ENCODE results near the gene MRPL1. TPM values are rescaled to one million over a fixed set of nuclear protein-coding genes. Genes with fewer than 3 reads are reported as not detected.
A peak's percentile ranks its signal among the peaks of the same experiment; 100 is the strongest.

Gene MRPL1
- total RNA-seq (2014; rRNA removed; shearing (Covaris generic)) (16.6 and 22.6 TPM in 2 replicates), total RNA-seq (2022) (30.0 and 37.4 TPM in 2 replicates), Bru-seq, nascent RNA (percentile 90 among the genes with signal in this experiment), BruChase-seq, experiment 1, labeled RNA remaining after a 6-hour chase (percentile 76 among the genes with signal in this experiment), BruChase-seq, experiment 2, labeled RNA remaining after a 2-hour chase (percentile 73 among the genes with signal in this experiment)
- long read RNA-seq, transcript MRPL1-201 (9 exons, 1,490 nt): major isoform, 12 of 20 reads
- long read RNA-seq, partial matches to known transcripts: 0 of 20 reads
- long read RNA-seq, other reads (novel, unspliced or antisense): 8 of 20 reads

GRCh38 chr4:77862478-77863216 lies at the start of gene MRPL1:
TSS of gene MRPL1 (plus strand) at chr4:77862830. CDS start at chr4:77862849, 19 bp downstream.
- intact Hi-C loops (cut with micrococcal nuclease; ENCODE audit: unreplicated experiment): loop anchor here (1.0 to 2.0 kb wide), 3 partner anchors 30 to 44 kb away; no protein-coding TSS in a partner anchor
- peak within 1 kb of the TSS; percentile 99 for H2AFZ ChIP-seq (ENCODE audit: low read length)
- no peaks in the 10 kb centered on the region for H3K9me2 ChIP-seq (ENCODE audit: insufficient read depth, low read length)
- TF ChIP-seq, protein P1, sequence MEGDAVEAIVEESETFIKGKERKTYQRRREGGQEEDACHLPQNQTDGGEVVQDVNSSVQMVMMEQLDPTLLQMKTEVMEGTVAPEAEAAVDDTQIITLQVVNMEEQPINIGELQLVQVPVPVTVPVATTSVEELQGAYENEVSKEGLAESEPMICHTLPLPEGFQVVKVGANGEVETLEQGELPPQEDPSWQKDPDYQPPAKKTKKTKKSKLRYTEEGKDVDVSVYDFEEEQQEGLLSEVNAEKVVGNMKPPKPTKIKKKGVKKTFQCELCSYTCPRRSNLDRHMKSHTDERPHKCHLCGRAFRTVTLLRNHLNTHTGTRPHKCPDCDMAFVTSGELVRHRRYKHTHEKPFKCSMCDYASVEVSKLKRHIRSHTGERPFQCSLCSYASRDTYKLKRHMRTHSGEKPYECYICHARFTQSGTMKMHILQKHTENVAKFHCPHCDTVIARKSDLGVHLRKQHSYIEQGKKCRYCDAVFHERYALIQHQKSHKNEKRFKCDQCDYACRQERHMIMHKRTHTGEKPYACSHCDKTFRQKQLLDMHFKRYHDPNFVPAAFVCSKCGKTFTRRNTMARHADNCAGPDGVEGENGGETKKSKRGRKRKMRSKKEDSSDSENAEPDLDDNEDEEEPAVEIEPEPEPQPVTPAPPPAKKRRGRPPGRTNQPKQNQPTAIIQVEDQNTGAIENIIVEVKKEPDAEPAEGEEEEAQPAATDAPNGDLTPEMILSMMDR (conservative IDR thresholded peaks at IDR 0.05; ENCODE audit: low read length): peak; percentile 62
- no peak for TF ChIP-seq EZH2phosphoT487 (IDR thresholded peaks at IDR 0.05; ENCODE audit: borderline replicate concordance, low read depth, low read length)
- no peaks in the 10 kb centered on the region for H4K20me1 ChIP-seq (ENCODE audit: insufficient read depth, low read length)
- peak within 1 kb of the TSS; percentile 94 for H3K27ac ChIP-seq (ENCODE audit: low read depth, low read length, poor library complexity, severe bottlenecking)
- peaks cover 18% of the 10 kb centered on the region for H3K36me3 ChIP-seq (ENCODE audit: insufficient read depth, low read length)
- no peaks in the 10 kb centered on the region for H3K9me3 ChIP-seq (ENCODE audit: low read length)
- BruUV-seq (replicated peaks): no TSS peak
- DNase-seq (ENCODE audit: low spot score): peak; percentile 96
- ChIA-PET POLR2A (interaction anchor here (0.6 to 3.9 kb wide), 23 partner anchors 9 to 1713 kb away, joined by 3 to 35 read pairs (median 5); no protein-coding TSS in a partner anchor), CTCF (ENCODE audit: unreplicated experiment) (interaction anchor here (0.5 to 1.2 kb wide), 3 partner anchors 41 to 285 kb away, joined by 3 to 12 read pairs (median 4); no protein-coding TSS in a partner anchor)
- peak within 1 kb of the TSS; percentile 80 for H3K4me2 ChIP-seq (ENCODE audit: low read length)
- H3K79me2 ChIP-seq (ENCODE audit: insufficient read depth, low read depth, low read length): peaks cover 43% of the 10 kb centered on the region
- H3K4me1 ChIP-seq (ENCODE audit: insufficient read depth, low read length, poor library complexity, severe bottlenecking): peaks cover 27% of the 10 kb centered on the region
- H3K4me3 ChIP-seq (ENCODE audit: low read depth, low read length, poor library complexity, severe bottlenecking): peak within 1 kb of the TSS; percentile 73

DNA sequence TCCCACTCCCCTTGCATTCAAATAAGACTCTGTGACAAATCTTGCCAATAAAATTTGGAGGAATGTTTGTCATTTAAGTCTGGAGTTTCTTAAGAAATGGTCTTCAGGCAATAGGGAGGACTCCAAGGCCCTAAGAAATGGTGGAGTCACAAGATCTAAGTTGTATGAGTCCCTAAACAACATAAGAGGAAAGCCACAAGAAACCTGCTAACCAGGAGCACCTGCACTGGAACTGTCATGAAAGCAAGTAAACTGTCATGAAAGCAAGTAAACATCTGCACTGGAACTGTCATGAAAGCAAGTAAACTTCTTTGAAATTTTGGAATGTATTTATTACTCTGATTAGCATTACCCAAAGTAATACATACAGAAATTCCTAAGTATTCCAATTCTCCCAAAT lies 47.0 kb upstream of the MRPL1 start:
- TF ChIP-seq, protein P1 (conservative IDR thresholded peaks at IDR 0.05; ENCODE audit: low read length): no peak
- TF ChIP-seq EZH2phosphoT487 (IDR thresholded peaks at IDR 0.05; ENCODE audit: borderline replicate concordance, low read depth, low read length): no peak
- H3K9me2 ChIP-seq (ENCODE audit: insufficient read depth, low read length): no peaks in the 10 kb centered on the region
- CTCF ChIA-PET (ENCODE audit: unreplicated experiment): no interaction called here
- H3K4me2 ChIP-seq (ENCODE audit: low read length): peak overlapping the region; percentile 71
- BruUV-seq (replicated peaks): no TSS peak
- H2AFZ ChIP-seq (ENCODE audit: low read length): no peak overlapping the region
- peak overlapping the region; percentile 95 for H3K4me3 ChIP-seq (ENCODE audit: low read depth, low read length, poor library complexity, severe bottlenecking)
- peaks cover 62% of the 10 kb centered on the region for H3K4me1 ChIP-seq (ENCODE audit: insufficient read depth, low read length, poor library complexity, severe bottlenecking)
- intact Hi-C loops (cut with micrococcal nuclease; ENCODE audit: unreplicated experiment): loop anchor here (5.0 kb wide), 1 partner anchor 962 kb away; the partner anchor contains the start of gene BMP2K
- peaks cover 18% of the 10 kb centered on the region; the same call in 1 of the 2 replicates for H3K9me3 ChIP-seq (ENCODE audit: low read length)
- peak overlapping the region; percentile 94 for H3K27ac ChIP-seq (ENCODE audit: low read depth, low read length, poor library complexity, severe bottlenecking)
- H4K20me1 ChIP-seq (ENCODE audit: insufficient read depth, low read length): no peaks in the 10 kb centered on the region; the same call in 1 of the 2 replicates
- DNase-seq (ENCODE audit: low spot score): peak; percentile 71
- H3K36me3 ChIP-seq (ENCODE audit: insufficient read depth, low read length): peaks cover 41% of the 10 kb centered on the region
- POLR2A ChIA-PET: no interaction called here
- peaks cover 87% of the 10 kb centered on the region for H3K79me2 ChIP-seq (ENCODE audit: insufficient read depth, low read depth, low read length)
